OCI-LY1 (cell line): ENCODE results near the gene ANKRD33B.

ENCODE experiments used
- H2AFZ ChIP-seq: fragments of 200-600 bp; sonication (generic), shearing (Covaris generic); 2 replicates; pipeline ENCODE4 v1.6.0; 2014; ENCODE audit warnings: antibody characterized with exemption, mild to moderate bottlenecking, low read length
- H3F3A ChIP-seq: fragments of 200-600 bp; sonication (generic), shearing (Covaris generic); 2 replicates; pipeline ENCODE4 v1.6.0; 2014; ENCODE audit warnings: mild to moderate bottlenecking, antibody characterized with exemption, low read length, moderate library complexity; ENCODE audit not compliant: insufficient read depth
- H3K27ac ChIP-seq: fragments of 200-600 bp; sonication (generic); 2 replicates; pipeline ENCODE4 v1.5.1; 2014; ENCODE audit warnings: low read length, mixed run types, mild to moderate bottlenecking, low read depth; ENCODE audit not compliant: poor library complexity, severe bottlenecking
- H3K27me3 ChIP-seq: fragments of 200-600 bp; sonication (generic); 2 replicates; pipeline ENCODE4 v1.6.0; 2014; ENCODE audit warnings: antibody characterized with exemption, mild to moderate bottlenecking, low read length, moderate library complexity; ENCODE audit not compliant: insufficient read depth
- H3K36me3 ChIP-seq: fragments of 200-600 bp; sonication (generic); 2 replicates; pipeline ENCODE4 v1.6.1; 2014; ENCODE audit warnings: mild to moderate bottlenecking, antibody characterized with exemption, low read length, moderate library complexity, mixed read lengths; ENCODE audit not compliant: insufficient read depth
- H3K4me1 ChIP-seq: fragments of 200-600 bp; sonication (generic); 2 replicates; pipeline ENCODE4 v1.5.1; 2014; ENCODE audit warnings: mild to moderate bottlenecking, low read length, moderate library complexity; ENCODE audit not compliant: insufficient read depth, severe bottlenecking
- H3K4me2 ChIP-seq: fragments of 200-600 bp; sonication (generic), shearing (Covaris generic); 2 replicates; pipeline ENCODE4 v1.6.1; 2014; ENCODE audit warnings: low read length
- H3K4me3 ChIP-seq: fragments of 200-600 bp; sonication (generic); 2 replicates; pipeline ENCODE4 v1.5.1; 2014; ENCODE audit warnings: low read length, low read depth, mild to moderate bottlenecking, mixed read lengths; ENCODE audit not compliant: poor library complexity, severe bottlenecking
- H3K79me2 ChIP-seq: fragments of 200-600 bp; shearing (Covaris generic); 2 replicates; pipeline ENCODE4 v1.6.1; 2016; ENCODE audit warnings: mixed run types, low read length, mixed read lengths; ENCODE audit not compliant: insufficient read depth
- H3K9ac ChIP-seq: fragments of 200-600 bp; sonication (generic), shearing (Covaris generic); 2 replicates; pipeline ENCODE4 v1.6.1; 2014; ENCODE audit warnings: mild to moderate bottlenecking, low read length, mixed read lengths
- H3K9me2 ChIP-seq: fragments of 200-600 bp; sonication (generic), shearing (Covaris generic); 2 replicates; pipeline ENCODE4 v1.6.1; 2014; ENCODE audit warnings: low read depth, mild to moderate bottlenecking, low read length, mixed read lengths
- H3K9me3 ChIP-seq: fragments of 200-600 bp; shearing (Covaris generic); 2 replicates; pipeline ENCODE4 v1.6.1; 2014; ENCODE audit warnings: low read length, mixed read lengths
- H4K20me1 ChIP-seq: fragments of 200-600 bp; sonication (generic), shearing (Covaris generic); 2 replicates; pipeline ENCODE4 v1.6.0; 2016; ENCODE audit warnings: mild to moderate bottlenecking, low read length; ENCODE audit not compliant: insufficient read depth
- CTCF ChIP-seq: fragments of 200-600 bp; sonication (generic), shearing (Covaris generic); IDR thresholded peaks from 2 replicates; pipeline ENCODE4 v1.5.1; 2017; ENCODE audit warnings: mild to moderate bottlenecking, antibody characterized with exemption, low read length, moderate library complexity, mixed read lengths
- EZH2 ChIP-seq: fragments of 200-600 bp; sonication (generic), shearing (Covaris generic); IDR thresholded peaks from 2 replicates; pipeline ENCODE4 v1.8.0; 2017; ENCODE audit warnings: borderline replicate concordance, mixed run types, mild to moderate bottlenecking, antibody characterized with exemption, low read length, moderate library complexity, mixed read lengths

ANKRD33B gene

DNA sequence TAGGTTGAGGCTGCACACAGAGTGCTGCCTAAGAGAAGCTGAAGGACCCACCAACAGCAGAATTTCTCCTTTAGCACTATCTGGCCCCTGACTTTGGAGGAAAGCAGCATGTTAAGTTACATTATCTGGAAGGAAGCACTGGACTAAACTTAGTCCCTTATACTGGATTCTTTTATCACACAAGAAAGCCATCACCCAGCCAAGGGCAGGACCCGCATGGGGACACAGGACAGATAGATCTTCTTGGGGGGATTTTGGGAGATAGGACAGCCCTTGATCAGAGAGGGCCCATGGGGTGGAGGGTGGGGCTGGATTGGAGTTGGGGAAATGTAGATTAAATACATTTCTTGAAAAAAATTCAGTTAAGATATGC lies 14.4 kb downstream of the ANKRD33B start:
- no peak overlapping the region for H3K27ac ChIP-seq
- H3K4me1 ChIP-seq, result no peaks in the 10 kb centered on the region

GRCh38 chr5:10578869-10579268 lies 15.0 kb downstream of the ANKRD33B start:
- no peaks in the 10 kb centered on the region for H3K9me2 ChIP-seq
- no peak overlapping the region for H3K9ac ChIP-seq
- H3K9me3 ChIP-seq, result no peaks in the 10 kb centered on the region
- H3K79me2 ChIP-seq, result no peaks in the 10 kb centered on the region
- no peaks in the 10 kb centered on the region for H3K36me3 ChIP-seq
- H3K4me2 ChIP-seq, result no peak overlapping the region
- H3K27ac ChIP-seq, result no peak overlapping the region
- no peak overlapping the region for H2AFZ ChIP-seq
- no peaks in the 10 kb centered on the region for H4K20me1 ChIP-seq
- H3K27me3 ChIP-seq, result peaks cover 6% of the 10 kb centered on the region; the same call in 1 of the 2 replicates
- H3F3A ChIP-seq, result no peaks in the 10 kb centered on the region
- no peaks in the 10 kb centered on the region for H3K4me1 ChIP-seq
- TF ChIP-seq EZH2, result no peak
- TF ChIP-seq CTCF, result no peak
- H3K4me3 ChIP-seq, result no peak overlapping the region

More for the DNA sequence above, 14.4 kb downstream of the ANKRD33B start:
- Histone ChIP-seq H3K36me3 (no peaks in the 10 kb centered on the region), H2AFZ (no peak overlapping the region), H3K4me3 (no peak overlapping the region), H4K20me1 (no peaks in the 10 kb centered on the region), H3K9me2 (no peaks in the 10 kb centered on the region), H3K27me3 (peaks cover 6% of the 10 kb centered on the region; the same call in 1 of the 2 replicates), H3K9me3 (no peaks in the 10 kb centered on the region), H3K4me2 (no peak overlapping the region), H3K79me2 (no peaks in the 10 kb centered on the region), H3F3A (no peaks in the 10 kb centered on the region), H3K9ac (no peak overlapping the region)
- TF ChIP-seq CTCF, result no peak
- TF ChIP-seq EZH2, result no peak

DNA sequence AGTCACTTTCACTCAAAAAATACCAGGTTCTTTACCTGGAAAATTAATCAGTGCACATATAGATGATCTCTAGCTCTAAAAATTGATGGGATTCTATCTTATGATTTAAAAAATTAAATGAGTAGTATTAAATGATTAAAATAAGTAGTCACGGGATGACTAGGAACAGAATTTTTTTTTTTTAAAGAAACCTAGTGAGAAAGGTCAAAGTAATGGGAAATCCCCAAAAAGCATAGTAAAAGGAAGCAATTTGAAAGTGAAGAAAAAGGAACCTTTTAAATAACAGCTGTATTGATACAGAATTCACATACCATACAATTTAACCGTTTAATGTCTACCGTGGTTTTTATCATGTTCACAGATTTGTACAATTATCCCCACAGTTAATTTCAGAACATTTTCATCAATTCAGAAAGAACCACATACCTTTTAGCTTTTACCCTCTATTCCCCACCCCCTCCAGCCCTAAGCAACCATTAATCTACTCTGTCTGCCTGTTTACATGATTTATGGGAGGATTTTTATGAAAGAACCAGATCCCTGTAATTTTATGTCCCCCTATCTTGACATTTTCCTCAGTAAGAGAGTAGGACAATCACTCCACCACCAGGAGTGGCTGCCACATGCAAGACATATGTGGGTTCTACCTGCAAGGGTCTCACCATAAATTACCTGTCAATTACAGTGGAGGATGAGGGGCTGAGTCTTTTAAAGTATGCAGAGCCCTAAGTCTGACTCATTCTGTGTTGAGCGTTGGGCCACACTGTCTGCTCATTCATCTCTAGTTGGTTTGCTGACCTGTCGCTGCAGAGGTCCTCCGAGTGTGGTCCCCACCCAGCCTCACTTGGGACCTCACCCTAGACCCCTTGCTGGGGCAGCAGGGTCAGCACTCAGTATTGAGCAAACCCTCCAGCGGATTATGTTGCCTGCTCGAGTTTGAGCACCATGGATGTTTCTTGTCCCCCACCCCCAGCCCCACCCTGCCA lies 16.0 kb downstream of the ANKRD33B start:
- H3K4me2 ChIP-seq, result no peak overlapping the region
- H3K27ac ChIP-seq, result no peak overlapping the region
- TF ChIP-seq CTCF (no peak), EZH2 (no peak)

More for the DNA sequence above, 16.0 kb downstream of the ANKRD33B start:
- Histone ChIP-seq H3K9me2 (no peaks in the 10 kb centered on the region), H3K4me3 (no peak overlapping the region), H3K9ac (no peak overlapping the region), H3K9me3 (no peaks in the 10 kb centered on the region), H3F3A (no peaks in the 10 kb centered on the region), H2AFZ (no peak overlapping the region), H3K27me3 (peaks cover 8% of the 10 kb centered on the region), H4K20me1 (no peaks in the 10 kb centered on the region), H3K36me3 (no peaks in the 10 kb centered on the region), H3K79me2 (no peaks in the 10 kb centered on the region), H3K4me1 (no peaks in the 10 kb centered on the region)
